ENCODE results near the gene GARIN3.

The GARIN3 gene

DNA sequence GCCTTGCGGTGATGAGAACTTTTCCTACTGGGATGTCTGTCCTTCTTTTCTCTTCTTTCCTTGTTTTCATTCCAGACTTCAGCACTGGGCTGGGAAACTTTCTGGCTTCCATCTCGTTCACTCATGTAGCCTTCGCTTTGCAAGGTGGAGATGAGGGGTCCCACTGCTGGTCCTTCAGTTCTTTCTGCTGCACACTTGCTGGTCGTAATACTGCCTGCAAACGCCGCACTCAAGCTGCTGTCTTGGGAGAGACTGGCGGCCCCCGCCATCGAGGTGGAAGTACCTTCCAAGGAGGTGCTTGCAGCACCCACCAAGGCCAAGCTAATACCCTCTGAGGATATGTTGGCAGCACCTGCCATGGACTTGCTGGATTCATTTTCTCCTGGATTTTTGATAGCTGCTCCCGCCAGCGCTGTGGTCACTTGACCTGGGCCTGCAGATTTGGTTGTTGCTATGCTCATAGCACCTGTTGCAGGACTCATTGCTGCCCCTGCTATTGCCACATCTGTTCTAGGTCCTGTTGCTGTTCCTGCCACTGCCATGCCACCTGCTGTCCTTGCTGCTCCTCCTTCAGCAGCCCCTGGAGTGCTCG is 3.0 kb downstream of the GARIN3 start:
- Histone ChIP-seq H4K20me1 (ENCODE audit: insufficient read depth, low read length) (no peaks in the 10 kb centered on the region), H3K4me3 (ENCODE audit: low read length) (no peak overlapping the region), H3K4me1 (ENCODE audit: low read length) (peaks cover 20% of the 10 kb centered on the region), H3K9me3 (replicated peaks; ENCODE audit: insufficient read depth, low read length) (no peaks in the 10 kb centered on the region), H3K27ac (ENCODE audit: low read length) (no peak overlapping the region), H3K36me3 (replicated peaks; ENCODE audit: insufficient read depth, low read length) (no peaks in the 10 kb centered on the region), H3K79me2 (ENCODE audit: low read length) (no peaks in the 10 kb centered on the region), H3K4me2 (ENCODE audit: low read depth, low read length) (no peak overlapping the region), H3F3A (ENCODE audit: insufficient read depth, low read length) (peaks cover 11% of the 10 kb centered on the region), H2AFZ (ENCODE audit: low read length) (no peak overlapping the region), H3K9me2 (replicated peaks; ENCODE audit: insufficient read depth, low read length) (no peaks in the 10 kb centered on the region), H3K27me3 (replicated peaks; ENCODE audit: insufficient read depth, low read length) (no peaks in the 10 kb centered on the region), H3K9ac (ENCODE audit: low read length) (no peak overlapping the region)
- TF ChIP-seq CTCF (IDR thresholded peaks at IDR 0.05; ENCODE audit: low read length), result no peak
- TF ChIP-seq EZH2 (optimal IDR thresholded peaks at IDR 0.05; ENCODE audit: low read depth, low read length), result no peak
- TF ChIP-seq EZH2phosphoT487 (IDR thresholded peaks at IDR 0.05; ENCODE audit: low read length), result no peak
- DNase-seq, result no peak

DNA sequence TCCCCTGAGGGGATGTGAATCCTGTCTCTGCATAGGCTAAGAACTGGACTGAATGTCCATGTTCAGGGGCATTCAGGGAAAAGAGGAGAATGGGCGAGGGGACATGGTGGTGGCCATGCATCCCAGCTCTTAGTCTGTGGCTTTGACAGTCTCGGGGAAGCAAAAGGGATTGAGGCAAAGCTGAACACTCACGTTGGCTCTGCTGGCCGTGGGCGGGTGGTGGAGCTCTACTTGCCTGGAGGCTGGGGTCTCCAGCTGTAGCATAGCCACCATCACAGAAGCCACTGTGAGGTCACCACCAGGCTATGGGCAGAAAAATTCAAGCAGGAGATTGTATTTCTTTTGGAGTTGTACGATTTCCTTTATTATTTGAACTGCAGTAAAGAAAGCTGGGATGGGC is 4.1 kb downstream of the GARIN3 start:
- H3K9ac ChIP-seq (ENCODE audit: low read length), result no peak overlapping the region
- no peaks in the 10 kb centered on the region for H4K20me1 ChIP-seq (ENCODE audit: insufficient read depth, low read length)
- no peak overlapping the region for H2AFZ ChIP-seq (ENCODE audit: low read length)
- no peaks in the 10 kb centered on the region for H3K27me3 ChIP-seq (replicated peaks; ENCODE audit: insufficient read depth, low read length)
- H3K9me3 ChIP-seq (replicated peaks; ENCODE audit: insufficient read depth, low read length), result no peaks in the 10 kb centered on the region
- no peaks in the 10 kb centered on the region for H3K9me2 ChIP-seq (replicated peaks; ENCODE audit: insufficient read depth, low read length)
- peaks cover 10% of the 10 kb centered on the region for H3K4me1 ChIP-seq (ENCODE audit: low read length)
- no peaks in the 10 kb centered on the region for H3K36me3 ChIP-seq (replicated peaks; ENCODE audit: insufficient read depth, low read length)
- no peak overlapping the region for H3K4me2 ChIP-seq (ENCODE audit: low read depth, low read length)
- H3K79me2 ChIP-seq (ENCODE audit: low read length), result no peaks in the 10 kb centered on the region
- no peak for DNase-seq
- H3K27ac ChIP-seq (ENCODE audit: low read length), result no peak overlapping the region
- H3F3A ChIP-seq (ENCODE audit: insufficient read depth, low read length), result peaks cover 4% of the 10 kb centered on the region
- no peak overlapping the region for H3K4me3 ChIP-seq (ENCODE audit: low read length)
- TF ChIP-seq EZH2 (optimal IDR thresholded peaks at IDR 0.05; ENCODE audit: low read depth, low read length) (no peak), EZH2phosphoT487 (IDR thresholded peaks at IDR 0.05; ENCODE audit: low read length) (no peak), CTCF (IDR thresholded peaks at IDR 0.05; ENCODE audit: low read length) (no peak)

GRCh38 chr5:157160001-157160400 is 6.1 kb downstream of the GARIN3 start:
- Histone ChIP-seq H4K20me1 (ENCODE audit: insufficient read depth, low read length) (no peaks in the 10 kb centered on the region), H3K4me3 (ENCODE audit: low read length) (no peak overlapping the region), H3F3A (ENCODE audit: insufficient read depth, low read length) (no peaks in the 10 kb centered on the region), H3K79me2 (ENCODE audit: low read length) (no peaks in the 10 kb centered on the region), H3K9me2 (replicated peaks; ENCODE audit: insufficient read depth, low read length) (no peaks in the 10 kb centered on the region), H3K36me3 (replicated peaks; ENCODE audit: insufficient read depth, low read length) (no peaks in the 10 kb centered on the region), H3K4me1 (ENCODE audit: low read length) (no peaks in the 10 kb centered on the region), H3K9me3 (replicated peaks; ENCODE audit: insufficient read depth, low read length) (no peaks in the 10 kb centered on the region), H3K4me2 (ENCODE audit: low read depth, low read length) (no peak overlapping the region), H3K9ac (ENCODE audit: low read length) (no peak overlapping the region), H3K27me3 (replicated peaks; ENCODE audit: insufficient read depth, low read length) (no peaks in the 10 kb centered on the region), H2AFZ (ENCODE audit: low read length) (no peak overlapping the region), H3K27ac (ENCODE audit: low read length) (no peak overlapping the region)
- DNase-seq, result no peak
- TF ChIP-seq EZH2phosphoT487 (IDR thresholded peaks at IDR 0.05; ENCODE audit: low read length) (no peak), CTCF (IDR thresholded peaks at IDR 0.05; ENCODE audit: low read length) (no peak), EZH2 (optimal IDR thresholded peaks at IDR 0.05; ENCODE audit: low read depth, low read length) (no peak)

Data from MM.1S (cell line).